H9 (cell line): ENCODE data around the gene MAPT. TPM values are rescaled to one million over a fixed set of nuclear protein-coding genes. Genes with fewer than 3 reads are reported as not detected.

Source experiments
- DNase-seq: peaks from one replicate; pipeline ENCODE4 v3.0.0-alpha.2; 2017
- H2AFZ ChIP-seq: one replicate; pipeline ENCODE4 v1.6.1; 2013; ENCODE audit warnings: mild to moderate bottlenecking, low read length, control low read depth, moderate library complexity
- H2AK5ac ChIP-seq: 2 replicates; pipeline ENCODE4 v1.6.1; 2013; ENCODE audit warnings: low read length, control low read depth, mixed read lengths; ENCODE audit not compliant: insufficient read length
- H2BK120ac ChIP-seq: one replicate; pipeline ENCODE4 v1.6.1; 2013; ENCODE audit warnings: low read depth, mild to moderate bottlenecking, low read length, control low read depth, inconsistent platforms; ENCODE audit not compliant: poor library complexity, severe bottlenecking
- H2BK12ac ChIP-seq: 2 replicates; pipeline ENCODE4 v1.6.1; 2013; ENCODE audit warnings: low read length, control low read depth, mixed read lengths, low read depth; ENCODE audit not compliant: insufficient read length
- H2BK15ac ChIP-seq: 2 replicates; pipeline ENCODE4 v1.6.1; 2013; ENCODE audit warnings: low read depth, low read length, control low read depth
- H2BK20ac ChIP-seq: one replicate; pipeline ENCODE4 v1.6.1; 2013; ENCODE audit warnings: low read depth, mild to moderate bottlenecking, low read length, control low read depth, inconsistent platforms; ENCODE audit not compliant: poor library complexity, severe bottlenecking
- H2BK5ac ChIP-seq: 2 replicates; pipeline ENCODE4 v1.6.1; 2013; ENCODE audit warnings: low read length, control low read depth, mixed read lengths; ENCODE audit not compliant: insufficient read length
- H3K14ac ChIP-seq: 2 replicates; pipeline ENCODE4 v1.6.1; 2013; ENCODE audit warnings: low read length, control low read depth; ENCODE audit not compliant: insufficient read depth
- H3K18ac ChIP-seq: 2 replicates; pipeline ENCODE4 v1.6.1; 2013; ENCODE audit warnings: low read depth, mild to moderate bottlenecking, mixed read lengths, low read length, control low read depth; ENCODE audit not compliant: insufficient read length
- H3K23ac ChIP-seq: 2 replicates; pipeline ENCODE4 v1.6.1; 2013; ENCODE audit warnings: low read length, control low read depth, mixed read lengths, low read depth; ENCODE audit not compliant: insufficient read length
- H3K23me2 ChIP-seq: 2 replicates; pipeline ENCODE4 v1.6.1; 2013; ENCODE audit warnings: low read depth, mild to moderate bottlenecking, mixed read lengths, low read length, control low read depth; ENCODE audit not compliant: insufficient read length, poor library complexity, severe bottlenecking
- H3K27ac ChIP-seq: 2 replicates; pipeline ENCODE4 v1.5.1; 2013; ENCODE audit warnings: low read length, control low read depth, mixed read lengths, low read depth; ENCODE audit not compliant: insufficient read length
- H3K27me3 ChIP-seq: 2 replicates; pipeline ENCODE4 v1.6.1; 2013; ENCODE audit warnings: low read length, control low read depth, inconsistent platforms; ENCODE audit not compliant: insufficient read depth
- H3K4ac ChIP-seq: 2 replicates; pipeline ENCODE4 v1.6.1; 2013; ENCODE audit warnings: low read depth, mild to moderate bottlenecking, control low read depth, inconsistent platforms, low read length, moderate library complexity
- H3K4me1 ChIP-seq: 2 replicates; pipeline ENCODE4 v1.6.1; 2013; ENCODE audit warnings: low read length, control low read depth, inconsistent platforms; ENCODE audit not compliant: insufficient read depth
- H3K4me2 ChIP-seq: 2 replicates; pipeline ENCODE4 v1.6.1; 2013; ENCODE audit warnings: low read length, control low read depth, mixed read lengths; ENCODE audit not compliant: insufficient read length, insufficient read depth
- H3K56ac ChIP-seq: 2 replicates; pipeline ENCODE4 v1.6.1; 2013; ENCODE audit warnings: low read depth, mild to moderate bottlenecking, mixed read lengths, low read length, control low read depth; ENCODE audit not compliant: insufficient read length
- H3K79me1 ChIP-seq: 2 replicates; pipeline ENCODE4 v1.6.1; 2013; ENCODE audit warnings: low read depth, mild to moderate bottlenecking, moderate library complexity, low read length, control low read depth, inconsistent platforms; ENCODE audit not compliant: insufficient read depth, poor library complexity, severe bottlenecking
- H3K79me2 ChIP-seq: 2 replicates; pipeline ENCODE4 v1.6.1; 2013; ENCODE audit warnings: low read length, control low read depth, inconsistent platforms; ENCODE audit not compliant: insufficient read depth
- H3K9ac ChIP-seq: 2 replicates; pipeline ENCODE4 v1.6.1; 2013; ENCODE audit warnings: low read length, control low read depth, mixed read lengths; ENCODE audit not compliant: insufficient read length; ENCODE audit errors: extremely low read depth
- H3K9me3 ChIP-seq: one replicate; pipeline ENCODE4 v1.6.1; 2013; ENCODE audit warnings: low read depth, low read length, inconsistent platforms; ENCODE audit not compliant: control insufficient read depth
- H3T11ph ChIP-seq: one replicate; pipeline ENCODE4 v1.6.1; 2013; ENCODE audit warnings: mild to moderate bottlenecking, low read length, control low read depth, inconsistent platforms
- H4K20me1 ChIP-seq: one replicate; pipeline ENCODE4 v1.6.1; 2013; ENCODE audit not compliant: control insufficient read depth, insufficient read length, insufficient read depth
- H4K5ac ChIP-seq: 2 replicates; pipeline ENCODE4 v1.6.1; 2013; ENCODE audit warnings: low read depth, mild to moderate bottlenecking, mixed read lengths, low read length, control low read depth; ENCODE audit not compliant: insufficient read length
- H4K8ac ChIP-seq: replicated peaks from 2 replicates; pipeline ENCODE4 v1.6.1; 2013; ENCODE audit warnings: low read length, control low read depth, mixed read lengths, low read depth; ENCODE audit not compliant: insufficient read length
- H4K91ac ChIP-seq: 2 replicates; pipeline ENCODE4 v1.6.1; 2013; ENCODE audit warnings: low read depth, mild to moderate bottlenecking, moderate library complexity, mixed read lengths, low read length, control low read depth; ENCODE audit not compliant: insufficient read length
- H3K27ac Mint-ChIP-seq, 3 experiments: 2 replicates in 2 of 3; 3 replicates in 1 of 3; pipeline ENCODE4 v1.8.0; 2020 to 2021; ENCODE audit warnings: mixed read lengths in 3 of 3, mild to moderate bottlenecking in 1 of 3, moderate library complexity in 1 of 3
- H3K27me3 Mint-ChIP-seq: 2 replicates; pipeline ENCODE4 v1.8.0; 2021; ENCODE audit warnings: low read depth, mild to moderate bottlenecking, moderate library complexity, mixed read lengths
- H3K36me3 Mint-ChIP-seq, 3 experiments: 2 replicates in 2 of 3; 3 replicates in 1 of 3; pipeline ENCODE4 v1.8.0; 2020 to 2021; ENCODE audit warnings: low read depth in 3 of 3, mixed read lengths in 3 of 3; ENCODE audit not compliant: insufficient read depth in 1 of 3
- H3K4me1 Mint-ChIP-seq, 2 experiments: 2 replicates each; pipeline ENCODE4 v1.8.0; 2020; ENCODE audit warnings: mixed read lengths in 2 of 2
- H3K4me3 Mint-ChIP-seq, 2 experiments: 2 replicates in 1 of 2; 3 replicates in 1 of 2; pipeline ENCODE4 v1.8.0; 2020 to 2021; ENCODE audit warnings: mild to moderate bottlenecking in 2 of 2, mixed read lengths in 2 of 2, moderate library complexity in 1 of 2
- H3K9me3 Mint-ChIP-seq, 2 experiments: 2 replicates in 1 of 2; 3 replicates in 1 of 2; pipeline ENCODE4 v1.8.0; 2020; ENCODE audit warnings: mild to moderate bottlenecking in 2 of 2, mixed read lengths in 2 of 2, moderate library complexity in 1 of 2
- CTCF ChIP-seq: fragments of 200-600 bp; sonication (generic); conservative IDR thresholded peaks from 3 replicates; pipeline ENCODE4 v1.8.0; 2021; ENCODE audit warnings: antibody characterized with exemption, mild to moderate bottlenecking
- WGBS: extraction: QIAGEN DNeasy Blood & Tissue Kit; methylation state at CpG from one replicate; pipeline ENCODE4 v1.1.7; 2013; ENCODE audit warnings: missing lambda C conversion rate, low lambda C conversion rate, mixed read lengths; ENCODE audit not compliant: insufficient read length; ENCODE audit errors: extremely low coverage; 5-methylcytosine and 5-hydroxymethylcytosine counted together
- total RNA-seq: library from RNA; stranded (reverse); gene quantifications from 2 replicates; pipeline ENCODE4 v1.2.1, GENCODE V29; 2021

The MAPT gene
- total RNA-seq, 1 experiment from 2014 or later = 1.6 TPM

DNA sequence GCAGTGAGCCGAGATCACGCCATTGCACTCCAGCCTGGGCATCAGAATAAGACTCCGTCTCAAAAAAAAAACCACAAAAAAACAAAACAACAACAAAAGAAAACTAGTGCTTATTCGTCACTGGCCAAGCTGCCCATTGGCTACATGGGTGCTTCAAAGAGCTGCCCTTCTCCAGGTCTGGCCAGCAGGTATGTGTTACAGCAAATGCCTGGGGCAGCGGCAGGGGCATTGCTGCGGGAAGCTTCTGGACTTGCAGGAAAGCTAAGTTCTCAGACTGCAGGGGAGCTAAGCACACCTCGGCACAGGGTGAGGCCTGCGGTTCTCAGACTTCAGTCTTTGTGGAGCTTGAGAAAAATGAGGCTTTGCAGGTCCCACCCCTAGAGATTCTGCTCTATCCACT is 100.6 kb downstream of the MAPT start:
- H4K20me1 ChIP-seq = no peaks in the 10 kb centered on the region
- H3K23ac ChIP-seq = no peak overlapping the region
- no peak overlapping the region for H3K4ac ChIP-seq
- peaks cover 1 to 2% of the 10 kb centered on the region in 2 experiments; a peak in 3 of 5 replicates for H3K9me3 Mint-ChIP-seq
- no peaks in the 10 kb centered on the region for H3K9me3 ChIP-seq
- no peak overlapping the region for H4K91ac ChIP-seq
- H3K27me3 Mint-ChIP-seq = no peaks in the 10 kb centered on the region; the same call in 1 of the 2 replicates
- H2AK5ac ChIP-seq = no peak overlapping the region
- H3K4me1 Mint-ChIP-seq = peaks cover 9 to 13% of the 10 kb centered on the region in 2 experiments
- no peak overlapping the region for H4K8ac ChIP-seq
- H3K4me3 Mint-ChIP-seq = no peak overlapping the region
- no peaks in the 10 kb centered on the region for H3K4me1 ChIP-seq
- H3K14ac ChIP-seq = no peak overlapping the region; the same call in 1 of the 2 replicates
- no CpG with 5 or more reads among the region's 8 CpGs for WGBS
- no peak overlapping the region for H3K27ac ChIP-seq
- no peak overlapping the region for H2BK12ac ChIP-seq
- no peaks in the 10 kb centered on the region for H3K79me1 ChIP-seq
- no peak overlapping the region for H2BK120ac ChIP-seq
- H3K9ac ChIP-seq = no peak overlapping the region
- no peaks in the 10 kb centered on the region for H3K36me3 Mint-ChIP-seq
- no peak overlapping the region for H4K5ac ChIP-seq
- H3K27ac Mint-ChIP-seq = no peak overlapping the region
- no peaks in the 10 kb centered on the region for H3K79me2 ChIP-seq
- H3K23me2 ChIP-seq = no peaks in the 10 kb centered on the region
- no peak overlapping the region for H2BK20ac ChIP-seq
- H2BK15ac ChIP-seq = no peak overlapping the region
- no peak overlapping the region for H2AFZ ChIP-seq
- H3K18ac ChIP-seq = no peak overlapping the region
- TF ChIP-seq CTCF = no peak
- H2BK5ac ChIP-seq = no peak overlapping the region
- no peak overlapping the region for H3T11ph ChIP-seq
- no peak overlapping the region for H3K56ac ChIP-seq
- DNase-seq = no peak
- no peaks in the 10 kb centered on the region for H3K27me3 ChIP-seq
- no peak overlapping the region for H3K4me2 ChIP-seq
